Neural crest cell (in vitro differentiated cells): ENCODE results near the gene RBM18. TPM values are rescaled to one million over a fixed set of nuclear protein-coding genes. Genes with fewer than 3 reads are reported as not detected.

Experiments used
- DNase-seq: peaks from one replicate; pipeline ENCODE4 v3.0.0; 2021; ENCODE audit warnings: low read depth, mixed read lengths, low spot score
- H3K27ac Mint-ChIP-seq: one replicate; pipeline ENCODE4 v1.8.0; 2021; ENCODE audit warnings: mild to moderate bottlenecking, mixed read lengths; ENCODE audit not compliant: unreplicated experiment
- H3K27me3 Mint-ChIP-seq: 2 replicates; pipeline ENCODE4 v1.8.0; 2021; ENCODE audit warnings: low read depth, mild to moderate bottlenecking, mixed read lengths
- H3K36me3 Mint-ChIP-seq: 2 replicates; pipeline ENCODE4 v1.8.0; 2021; ENCODE audit warnings: low read depth, mild to moderate bottlenecking, mixed read lengths
- H3K4me1 Mint-ChIP-seq: 2 replicates; pipeline ENCODE4 v1.8.0; 2021; ENCODE audit warnings: mixed read lengths
- H3K4me3 Mint-ChIP-seq: one replicate; pipeline ENCODE4 v1.8.0; 2021; ENCODE audit warnings: mild to moderate bottlenecking, mixed read lengths
- H3K9me3 Mint-ChIP-seq: 2 replicates; pipeline ENCODE4 v1.8.0; 2021; ENCODE audit warnings: mixed read lengths
- CTCF ChIP-seq: fragments of 200-600 bp; sonication (generic); conservative IDR thresholded peaks from 2 replicates; pipeline ENCODE4 v1.5.0; 2021; ENCODE audit warnings: antibody characterized with exemption, mild to moderate bottlenecking
- total RNA-seq: library from RNA; stranded (reverse); gene quantifications from 2 replicates; pipeline ENCODE4 v1.2.1, GENCODE V29; 2021

The RBM18 gene
- total RNA-seq, 1 donor from 2014 or later = 17.9 TPM

- Mint-ChIP-seq H3K36me3 (peaks cover 2% of the 10 kb centered on the region), H3K4me3 (no peak overlapping the region), H3K4me1 (peaks cover 30% of the 10 kb centered on the region), H3K27me3 (no peaks in the 10 kb centered on the region), H3K27ac (no peak overlapping the region), H3K9me3 (no peaks in the 10 kb centered on the region)
- no peak for TF ChIP-seq CTCF
- no peak for DNase-seq
These were observed 5.7 kb downstream of the RBM18 start for GRCh38 chr9:122258886-122259415.

GRCh38 chr9:122256206-122256605 lies 8.4 kb downstream of the RBM18 start:
- Mint-ChIP-seq H3K4me1 (peaks cover 17% of the 10 kb centered on the region), H3K27me3 (no peaks in the 10 kb centered on the region), H3K27ac (no peak overlapping the region), H3K4me3 (no peak overlapping the region), H3K9me3 (no peaks in the 10 kb centered on the region), H3K36me3 (peaks cover 6% of the 10 kb centered on the region)
- TF ChIP-seq CTCF = no peak
- no peak for DNase-seq

GRCh38 chr9:122254761-122255160 lies 9.9 kb downstream of the RBM18 start:
- peaks cover 17% of the 10 kb centered on the region for H3K4me1 Mint-ChIP-seq
- H3K4me3 Mint-ChIP-seq = no peak overlapping the region
- TF ChIP-seq CTCF = no peak
- no peaks in the 10 kb centered on the region for H3K9me3 Mint-ChIP-seq
- no peak for DNase-seq
- no peak overlapping the region for H3K27ac Mint-ChIP-seq
- no peaks in the 10 kb centered on the region for H3K27me3 Mint-ChIP-seq
- peaks cover 14% of the 10 kb centered on the region for H3K36me3 Mint-ChIP-seq

- Mint-ChIP-seq H3K4me1 (peaks cover 17% of the 10 kb centered on the region), H3K4me3 (no peak overlapping the region), H3K27me3 (no peaks in the 10 kb centered on the region), H3K9me3 (no peaks in the 10 kb centered on the region), H3K36me3 (peaks cover 14% of the 10 kb centered on the region), H3K27ac (no peak overlapping the region)
- TF ChIP-seq CTCF = no peak
- no peak for DNase-seq
These were observed 11.8 kb downstream of the RBM18 start for GRCh38 chr9:122252796-122253195.

- Mint-ChIP-seq H3K27me3 (no peaks in the 10 kb centered on the region), H3K36me3 (peaks cover 14% of the 10 kb centered on the region)
- TF ChIP-seq CTCF = no peak
These were observed 13.3 kb downstream of the RBM18 start for GRCh38 chr9:122251351-122251750.

More at GRCh38 chr9:122251351-122251750, 13.3 kb downstream of the RBM18 start:
- no peak for DNase-seq
- no peaks in the 10 kb centered on the region for H3K9me3 Mint-ChIP-seq
- H3K4me3 Mint-ChIP-seq = no peak overlapping the region
- H3K4me1 Mint-ChIP-seq = peaks cover 17% of the 10 kb centered on the region
- no peak overlapping the region for H3K27ac Mint-ChIP-seq
